HTERT RPE-1 (cell line): ENCODE data around the gene ANKRD11.

Experiments used
- in situ Hi-C: fragments of 300-500 bp; cut with MboI; formaldehyde crosslinking; loops from 4 replicates; pipeline ENCODE4 v1.14.3; 2020; ENCODE audit warnings: low sequenced_read_pairs

ANKRD11 gene

GRCh38 chr16:89507214-89507833 is 17.0 kb upstream of the ANKRD11 start:
- in situ Hi-C loops = no loop called here

DNA sequence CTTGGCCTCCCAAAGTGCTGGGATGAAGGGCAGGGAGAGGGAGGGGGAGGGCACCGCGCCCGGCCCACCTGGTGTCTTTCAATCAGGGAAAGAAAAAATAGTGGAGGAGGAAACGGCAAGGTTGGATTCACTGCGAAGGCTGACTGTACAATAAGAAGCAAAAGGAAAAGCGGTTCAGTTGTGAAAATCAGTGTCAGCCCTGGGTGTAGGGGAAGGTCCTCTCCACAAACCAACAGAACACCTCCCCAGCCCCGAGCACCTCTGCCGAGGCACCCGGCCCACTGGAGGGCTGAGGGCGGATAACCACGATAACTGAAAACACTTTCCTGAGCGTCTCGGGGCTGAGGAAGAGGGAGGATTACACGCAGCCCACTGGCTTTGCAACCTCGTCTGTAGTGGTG is 16.4 kb upstream of the ANKRD11 start:
- in situ Hi-C loops = no loop called here

GRCh38 chr16:89506113-89506504 is 15.7 kb upstream of the ANKRD11 start:
- in situ Hi-C loops = no loop called here

DNA sequence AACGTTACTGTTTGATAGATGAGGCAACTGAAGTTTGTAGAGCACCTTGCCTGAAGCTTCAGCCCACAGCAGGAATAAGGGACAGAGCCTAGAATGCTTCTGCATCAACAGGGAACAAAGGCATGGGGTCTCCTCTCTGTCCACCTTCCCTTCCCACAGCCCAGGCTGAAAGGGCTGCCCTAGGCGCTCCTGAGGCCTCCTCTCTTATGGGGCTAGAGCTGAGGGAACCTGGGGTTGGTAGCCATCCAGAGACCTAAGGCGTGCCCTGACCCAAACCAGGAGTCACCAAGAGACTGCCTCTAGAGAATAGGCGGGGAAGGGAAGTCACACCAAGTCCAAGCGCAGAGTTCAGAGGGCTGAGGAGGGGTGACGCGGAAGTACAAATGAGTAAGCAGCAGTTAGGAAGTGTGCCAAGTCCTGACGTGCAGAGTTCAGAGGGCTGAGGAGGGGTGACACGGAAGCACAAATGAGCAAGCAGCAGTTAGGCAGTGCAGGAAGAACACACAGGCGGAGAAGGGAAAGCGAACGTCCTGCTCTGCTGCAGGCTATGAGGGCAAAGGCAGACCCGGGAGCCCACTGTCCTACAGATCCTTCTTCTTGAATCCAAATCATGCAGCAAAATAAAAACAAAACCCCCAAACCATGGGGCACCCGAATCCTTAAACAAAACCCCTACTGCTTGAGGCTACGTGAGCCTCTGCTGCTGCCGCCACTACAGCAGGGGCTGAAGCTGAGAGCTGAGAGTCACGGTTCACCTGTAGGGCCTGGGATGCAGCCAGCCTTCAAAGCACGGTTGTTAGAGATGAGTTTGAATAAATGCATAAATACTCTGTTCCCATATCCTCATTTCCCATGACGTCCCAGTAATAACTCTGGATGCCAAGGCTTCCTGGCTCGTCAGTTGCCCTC is 15.1 kb upstream of the ANKRD11 start:
- in situ Hi-C loops = no loop called here

DNA sequence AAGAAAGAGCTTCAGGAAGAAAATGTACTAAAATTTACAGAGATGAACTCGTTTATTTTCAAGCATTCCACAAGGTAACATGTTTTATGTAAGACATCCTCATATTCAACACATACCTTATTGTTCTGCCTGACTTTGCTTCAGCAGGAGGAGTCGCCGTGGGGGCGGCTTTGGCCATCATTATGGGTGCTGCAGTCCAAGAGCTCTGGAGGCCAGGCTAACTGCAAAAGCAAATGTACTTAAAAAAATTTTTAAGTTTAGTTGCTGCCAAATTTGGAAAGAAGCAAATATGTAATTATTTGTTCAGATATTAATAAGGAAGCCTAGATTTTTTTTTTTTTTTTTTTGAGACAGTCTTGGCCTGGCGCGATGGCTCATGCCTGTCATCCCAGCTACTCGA is 13.7 kb upstream of the ANKRD11 start:
- in situ Hi-C loops = no loop called here

GRCh38 chr16:89502081-89502843 is 11.9 kb upstream of the ANKRD11 start:
- in situ Hi-C loops = no loop called here

- in situ Hi-C loops = no loop called here
Observed at GRCh38 chr16:89499767-89500166, 9.4 kb upstream of the ANKRD11 start.

- in situ Hi-C loops = no loop called here
Observed at GRCh38 chr16:89498839-89499238, 8.5 kb upstream of the ANKRD11 start.

DNA sequence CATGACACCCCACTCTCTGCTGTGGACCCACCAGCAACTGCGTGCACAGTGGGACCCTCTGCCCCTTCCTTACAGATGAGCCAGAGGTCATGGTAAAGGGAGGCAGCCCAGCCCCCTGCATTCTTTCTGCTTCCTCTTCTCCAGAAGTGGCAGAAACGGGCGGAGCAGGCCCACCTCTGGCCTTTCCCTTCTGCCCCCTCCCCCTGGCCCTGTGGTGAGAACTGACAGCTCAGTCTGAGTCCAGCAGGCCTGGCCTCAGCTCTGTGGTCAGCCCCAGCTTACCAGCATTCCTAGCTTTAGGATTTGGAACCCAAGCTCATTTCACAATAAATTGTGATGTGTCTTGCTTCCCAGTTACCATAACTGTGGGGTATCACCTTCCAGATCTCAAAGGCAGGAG is 4.8 kb upstream of the ANKRD11 start:
- in situ Hi-C loops = no loop called here

DNA sequence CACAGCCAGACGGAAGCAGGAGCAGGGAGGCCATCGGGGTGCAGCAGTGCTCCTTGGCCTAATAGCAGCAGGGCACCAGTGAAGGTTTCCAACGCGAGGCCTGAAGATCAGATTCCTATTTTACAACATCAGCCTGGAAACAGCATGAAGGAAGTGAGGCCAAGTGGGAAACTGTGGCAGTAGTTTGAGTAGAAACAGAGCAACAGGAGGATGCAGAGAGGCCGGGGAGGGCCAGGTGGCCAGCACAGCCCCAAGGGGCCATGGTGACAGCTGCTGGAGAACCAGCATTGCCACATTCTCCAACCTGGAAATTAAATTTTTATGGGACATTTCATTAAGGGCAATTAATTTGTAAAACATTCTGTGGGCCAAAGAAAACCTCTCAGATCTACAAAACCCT is 3.4 kb upstream of the ANKRD11 start:
- in situ Hi-C loops = no loop called here

GRCh38 chr16:89491974-89492687 is 1.8 kb upstream of the ANKRD11 start:
- in situ Hi-C loops = no loop called here

- in situ Hi-C loops = no loop called here
Observed at GRCh38 chr16:89491238-89491869, 993 bp upstream of the ANKRD11 start.

GRCh38 chr16:89489898-89490438 is 393 bp downstream of the ANKRD11 start:
- in situ Hi-C loops = no loop called here

- in situ Hi-C loops = no loop called here
Observed at GRCh38 chr16:89489040-89489897, 1.1 kb downstream of the ANKRD11 start.

DNA sequence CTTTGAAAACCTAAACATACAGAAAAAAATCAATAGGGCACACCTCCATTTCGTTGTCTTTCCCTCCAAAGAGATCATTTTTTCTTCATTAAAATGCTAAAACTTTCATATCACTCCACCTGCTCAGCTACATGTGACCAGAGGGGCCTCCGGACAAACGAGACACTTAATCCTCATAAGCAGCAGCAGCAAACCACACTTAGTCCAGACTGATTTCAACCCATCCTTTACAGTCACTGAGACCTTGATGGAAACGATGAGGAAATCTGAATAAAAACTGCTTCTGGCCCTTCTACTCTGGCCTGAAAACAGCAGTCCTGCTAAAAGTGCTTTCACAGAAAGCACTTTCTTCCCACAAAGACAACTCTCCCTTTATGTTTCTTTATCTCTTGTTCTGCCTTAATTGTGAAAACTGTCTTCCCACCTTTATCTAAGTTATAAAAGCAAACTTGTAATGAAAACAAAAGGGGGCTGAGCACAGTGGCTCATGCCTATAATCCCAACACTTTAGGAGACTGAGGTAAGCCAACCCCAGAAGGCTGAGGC is 4.6 kb downstream of the ANKRD11 start:
- in situ Hi-C loops = no loop called here

DNA sequence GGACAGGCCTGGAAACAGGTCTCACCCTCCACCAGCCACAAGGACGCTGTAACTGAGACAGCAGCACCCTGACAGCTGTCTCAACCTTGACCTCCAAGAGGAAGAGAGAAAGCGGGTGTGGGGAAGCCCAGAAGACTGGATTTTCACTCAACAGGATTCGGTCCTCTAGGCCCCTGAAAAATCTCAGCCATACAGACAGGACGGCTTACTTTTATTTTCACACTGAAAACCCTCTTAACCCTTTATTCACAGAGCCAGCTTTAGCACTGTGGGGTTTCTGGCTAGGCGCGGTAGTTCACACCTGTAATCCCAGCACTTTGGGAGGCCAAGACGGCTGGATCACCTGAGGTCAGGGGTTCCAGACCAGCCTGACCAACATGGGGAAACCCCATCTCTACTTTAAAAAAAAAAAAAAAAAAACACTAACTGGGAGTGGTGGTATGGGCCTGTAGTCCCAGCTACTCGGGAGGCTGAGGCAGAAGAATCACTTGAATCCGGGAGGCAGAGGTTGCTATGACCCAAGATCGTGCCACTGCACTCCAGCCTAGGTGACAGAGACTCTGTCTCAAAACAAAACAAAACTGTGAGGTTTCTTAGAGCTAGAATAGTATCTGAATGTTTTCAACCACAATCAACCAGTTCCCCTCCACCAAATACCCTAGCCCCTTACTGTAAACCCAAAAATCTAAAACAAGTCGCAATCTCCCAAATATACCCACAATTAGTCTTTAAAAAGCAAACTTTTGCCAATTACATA is 5.3 kb downstream of the ANKRD11 start:
- in situ Hi-C loops = no loop called here

DNA sequence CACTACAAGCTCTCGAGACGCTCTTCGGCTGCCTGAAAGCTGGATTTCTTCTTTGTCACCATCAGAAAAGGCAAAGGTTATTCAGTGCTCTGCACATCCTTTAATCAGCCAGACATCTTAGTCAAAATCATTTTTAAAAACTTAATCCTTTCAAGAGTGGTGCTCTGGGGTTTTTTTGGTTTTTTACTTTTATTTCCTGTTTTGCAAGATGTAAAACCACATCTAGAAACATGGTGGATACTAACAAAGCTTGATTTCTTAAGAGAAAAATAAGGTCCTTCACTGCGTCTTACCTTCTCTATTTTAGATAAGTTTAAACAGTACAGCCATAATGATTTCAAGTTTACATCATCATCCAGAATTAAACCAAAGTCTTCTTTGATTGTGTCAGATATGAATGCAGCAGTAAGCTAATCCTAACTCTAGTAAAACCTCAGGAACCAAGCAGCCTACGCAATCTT is 6.3 kb downstream of the ANKRD11 start:
- in situ Hi-C loops = no loop called here

- in situ Hi-C loops = no loop called here
Observed at GRCh38 chr16:89482817-89483205, 7.5 kb downstream of the ANKRD11 start.
